ENCODE results near the gene DUS2. TPM values are rescaled to one million over a fixed set of nuclear protein-coding genes. Genes with fewer than 3 reads are reported as not detected.
"Not testable (repeated sequence)": the region's sequence is repeated elsewhere in the genome, so short reads cannot be mapped to it uniquely, and the experiment has no call there.

The DUS2 gene
- total RNA-seq, 1 experiment from 2014 or later, result 12.1 TPM

DNA sequence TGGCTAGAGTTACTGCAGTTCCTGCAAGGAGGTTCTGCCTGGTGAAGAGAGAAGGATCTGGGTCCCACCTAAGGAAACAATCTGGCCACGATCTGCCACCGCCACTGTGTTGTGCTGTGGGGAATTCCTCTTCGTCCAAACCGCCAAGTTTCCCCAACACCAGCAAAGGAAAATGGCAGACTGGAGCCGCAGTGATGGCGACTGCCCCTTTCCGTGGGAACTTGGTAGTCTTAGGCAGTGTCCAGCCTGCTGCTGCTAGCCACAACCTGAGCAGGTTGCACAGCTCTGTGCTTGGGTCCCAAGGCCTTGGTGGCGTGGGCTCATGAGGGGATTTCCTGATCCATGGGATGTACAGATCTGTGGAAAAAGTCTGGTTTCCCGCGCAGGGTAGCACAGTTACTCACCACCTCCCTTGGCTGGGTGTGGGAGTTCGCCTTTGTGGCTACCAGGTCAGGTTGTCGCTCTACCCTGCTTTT is 90.7 kb downstream of the DUS2 start:
- Histone ChIP-seq H3K4me3 (ENCODE audit: low read depth in 2 of 2, low read length in 2 of 2) (no peak overlapping the region), H3K36me3 (ENCODE audit: control insufficient read depth, insufficient read depth, low read length) (no peaks in the 10 kb centered on the region), H3K27me3 (ENCODE audit: control insufficient read depth, insufficient read depth, low read length) (no peaks in the 10 kb centered on the region), H3K27ac (ENCODE audit: low read length) (no peak overlapping the region), H3K9me3 (ENCODE audit: control insufficient read depth, insufficient read depth, low read depth, low read length) (no peaks in the 10 kb centered on the region; the same call in 1 of the 2 replicates), H3K4me1 (ENCODE audit: control insufficient read depth, insufficient read depth, low read length) (no peaks in the 10 kb centered on the region)
- intact Hi-C loops (cut with micrococcal nuclease; ENCODE audit: unreplicated experiment), result no loop called here
- no peak for ATAC-seq
- in situ Hi-C loops (cut with HindIII; ENCODE audit: low pct_unique_long_range_greater_than_20kb, low sequenced_read_pairs), result no loop called here
- TF ChIP-seq REST (IDR thresholded peaks at IDR 0.05; ENCODE audit: insufficient read depth in 1 of 2, low read depth in 2 of 2, low read length in 1 of 2), result no peak
- TF ChIP-seq SIN3A (IDR thresholded peaks at IDR 0.05; ENCODE audit: borderline replicate concordance, insufficient read depth, low read depth, low read length), result no peak
- no peak for TF ChIP-seq POLR2AphosphoS5 (IDR thresholded peaks at IDR 0.05; ENCODE audit: low read depth, low read length)
- TF ChIP-seq TCF7L2 (IDR thresholded peaks at IDR 0.05; ENCODE audit: low read depth, low read length), result no peak
- TF ChIP-seq, protein P1, sequence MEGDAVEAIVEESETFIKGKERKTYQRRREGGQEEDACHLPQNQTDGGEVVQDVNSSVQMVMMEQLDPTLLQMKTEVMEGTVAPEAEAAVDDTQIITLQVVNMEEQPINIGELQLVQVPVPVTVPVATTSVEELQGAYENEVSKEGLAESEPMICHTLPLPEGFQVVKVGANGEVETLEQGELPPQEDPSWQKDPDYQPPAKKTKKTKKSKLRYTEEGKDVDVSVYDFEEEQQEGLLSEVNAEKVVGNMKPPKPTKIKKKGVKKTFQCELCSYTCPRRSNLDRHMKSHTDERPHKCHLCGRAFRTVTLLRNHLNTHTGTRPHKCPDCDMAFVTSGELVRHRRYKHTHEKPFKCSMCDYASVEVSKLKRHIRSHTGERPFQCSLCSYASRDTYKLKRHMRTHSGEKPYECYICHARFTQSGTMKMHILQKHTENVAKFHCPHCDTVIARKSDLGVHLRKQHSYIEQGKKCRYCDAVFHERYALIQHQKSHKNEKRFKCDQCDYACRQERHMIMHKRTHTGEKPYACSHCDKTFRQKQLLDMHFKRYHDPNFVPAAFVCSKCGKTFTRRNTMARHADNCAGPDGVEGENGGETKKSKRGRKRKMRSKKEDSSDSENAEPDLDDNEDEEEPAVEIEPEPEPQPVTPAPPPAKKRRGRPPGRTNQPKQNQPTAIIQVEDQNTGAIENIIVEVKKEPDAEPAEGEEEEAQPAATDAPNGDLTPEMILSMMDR (IDR thresholded peaks at IDR 0.05), result no peak
- DNase-seq (ENCODE audit: low read depth, low spot score), result no peak
- POLR2A ChIA-PET, result no interaction called here
- CTCF ChIA-PET, result no interaction called here
- no TSS peak for BruUV-seq (replicated peaks)

DNA sequence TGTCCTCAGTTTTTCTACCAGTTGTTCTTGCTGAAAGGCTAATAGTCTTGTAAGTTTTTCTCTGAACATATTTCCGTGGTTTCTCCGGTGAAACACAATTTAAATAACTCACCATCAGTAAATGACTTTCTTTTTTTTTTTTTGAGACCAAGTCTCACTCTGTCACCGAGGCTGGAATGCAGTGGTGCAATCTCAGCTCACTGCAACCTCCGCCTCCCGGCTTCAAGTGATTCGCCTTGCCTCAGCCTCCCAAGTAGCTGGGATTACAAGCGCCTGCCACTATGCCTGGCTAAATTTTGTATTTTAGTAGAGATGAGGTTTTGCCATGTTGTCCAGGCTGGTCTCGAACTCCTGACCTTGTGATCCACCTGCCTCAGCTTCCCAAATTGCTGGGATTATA is 91.9 kb downstream of the DUS2 start:
- H3K36me3 ChIP-seq (ENCODE audit: control insufficient read depth, insufficient read depth, low read length); ATAC-seq; in situ Hi-C loops (cut with HindIII; ENCODE audit: low pct_unique_long_range_greater_than_20kb, low sequenced_read_pairs); H3K4me3 ChIP-seq (ENCODE audit: low read depth in 2 of 2, low read length in 2 of 2); H3K4me1 ChIP-seq (ENCODE audit: control insufficient read depth, insufficient read depth, low read length); BruUV-seq (replicated peaks); H3K27ac ChIP-seq (ENCODE audit: low read length); DNase-seq (ENCODE audit: low read depth, low spot score); CTCF ChIA-PET; H3K9me3 ChIP-seq (ENCODE audit: control insufficient read depth, insufficient read depth, low read depth, low read length); POLR2A ChIA-PET; H3K27me3 ChIP-seq (ENCODE audit: control insufficient read depth, insufficient read depth, low read length); intact Hi-C loops (cut with micrococcal nuclease; ENCODE audit: unreplicated experiment): not testable (repeated sequence)

DNA sequence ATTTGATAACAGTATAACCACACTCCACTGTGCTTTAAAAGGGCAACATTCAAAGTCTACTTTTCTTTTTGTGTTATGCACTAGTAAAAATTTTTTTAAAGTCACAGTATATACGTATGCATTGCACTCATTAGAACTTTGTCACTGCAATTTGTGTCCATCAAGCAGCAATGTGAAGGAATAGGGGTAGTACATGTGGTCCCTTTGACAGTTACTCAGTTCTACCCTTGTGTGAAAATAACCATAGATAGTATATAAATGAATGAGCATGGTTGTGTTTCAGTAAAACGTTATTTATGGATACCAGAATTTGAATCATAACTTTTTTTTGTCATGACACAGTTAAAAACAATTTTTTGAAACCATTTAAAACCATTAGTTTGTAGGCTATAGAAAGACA is 92.8 kb downstream of the DUS2 start:
- in situ Hi-C loops (cut with HindIII; ENCODE audit: low pct_unique_long_range_greater_than_20kb, low sequenced_read_pairs) (no loop called here), intact Hi-C loops (cut with micrococcal nuclease; ENCODE audit: unreplicated experiment) (no loop called here)
- TF ChIP-seq, protein P1 (IDR thresholded peaks at IDR 0.05), result no peak
- TF ChIP-seq TCF7L2 (IDR thresholded peaks at IDR 0.05; ENCODE audit: low read depth, low read length) (no peak), POLR2AphosphoS5 (IDR thresholded peaks at IDR 0.05; ENCODE audit: low read depth, low read length) (no peak), SIN3A (IDR thresholded peaks at IDR 0.05; ENCODE audit: borderline replicate concordance, insufficient read depth, low read depth, low read length) (no peak), REST (IDR thresholded peaks at IDR 0.05; ENCODE audit: insufficient read depth in 1 of 2, low read depth in 2 of 2, low read length in 1 of 2) (no peak)
- DNase-seq (ENCODE audit: low read depth, low spot score) (no peak), ATAC-seq (no peak)
- no TSS peak for BruUV-seq (replicated peaks)
- ChIA-PET POLR2A (no interaction called here), CTCF (no interaction called here)
- no peaks in the 10 kb centered on the region for H3K27me3 ChIP-seq (ENCODE audit: control insufficient read depth, insufficient read depth, low read length)
- no peaks in the 10 kb centered on the region for H3K4me1 ChIP-seq (ENCODE audit: control insufficient read depth, insufficient read depth, low read length)
- H3K4me3 ChIP-seq (ENCODE audit: low read depth in 2 of 2, low read length in 2 of 2), result no peak overlapping the region
- no peak overlapping the region for H3K27ac ChIP-seq (ENCODE audit: low read length)
- H3K36me3 ChIP-seq (ENCODE audit: control insufficient read depth, insufficient read depth, low read length), result no peaks in the 10 kb centered on the region
- no peaks in the 10 kb centered on the region for H3K9me3 ChIP-seq (ENCODE audit: control insufficient read depth, insufficient read depth, low read depth, low read length)

Measured in Panc1 (cell line).